ENCODE data around the gene NPTX2.
"Not testable (repeated sequence)": the region's sequence is repeated elsewhere in the genome, so short reads cannot be mapped to it uniquely, and the experiment has no call there.

Gene NPTX2, protein sequence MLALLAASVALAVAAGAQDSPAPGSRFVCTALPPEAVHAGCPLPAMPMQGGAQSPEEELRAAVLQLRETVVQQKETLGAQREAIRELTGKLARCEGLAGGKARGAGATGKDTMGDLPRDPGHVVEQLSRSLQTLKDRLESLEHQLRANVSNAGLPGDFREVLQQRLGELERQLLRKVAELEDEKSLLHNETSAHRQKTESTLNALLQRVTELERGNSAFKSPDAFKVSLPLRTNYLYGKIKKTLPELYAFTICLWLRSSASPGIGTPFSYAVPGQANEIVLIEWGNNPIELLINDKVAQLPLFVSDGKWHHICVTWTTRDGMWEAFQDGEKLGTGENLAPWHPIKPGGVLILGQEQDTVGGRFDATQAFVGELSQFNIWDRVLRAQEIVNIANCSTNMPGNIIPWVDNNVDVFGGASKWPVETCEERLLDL

DNA sequence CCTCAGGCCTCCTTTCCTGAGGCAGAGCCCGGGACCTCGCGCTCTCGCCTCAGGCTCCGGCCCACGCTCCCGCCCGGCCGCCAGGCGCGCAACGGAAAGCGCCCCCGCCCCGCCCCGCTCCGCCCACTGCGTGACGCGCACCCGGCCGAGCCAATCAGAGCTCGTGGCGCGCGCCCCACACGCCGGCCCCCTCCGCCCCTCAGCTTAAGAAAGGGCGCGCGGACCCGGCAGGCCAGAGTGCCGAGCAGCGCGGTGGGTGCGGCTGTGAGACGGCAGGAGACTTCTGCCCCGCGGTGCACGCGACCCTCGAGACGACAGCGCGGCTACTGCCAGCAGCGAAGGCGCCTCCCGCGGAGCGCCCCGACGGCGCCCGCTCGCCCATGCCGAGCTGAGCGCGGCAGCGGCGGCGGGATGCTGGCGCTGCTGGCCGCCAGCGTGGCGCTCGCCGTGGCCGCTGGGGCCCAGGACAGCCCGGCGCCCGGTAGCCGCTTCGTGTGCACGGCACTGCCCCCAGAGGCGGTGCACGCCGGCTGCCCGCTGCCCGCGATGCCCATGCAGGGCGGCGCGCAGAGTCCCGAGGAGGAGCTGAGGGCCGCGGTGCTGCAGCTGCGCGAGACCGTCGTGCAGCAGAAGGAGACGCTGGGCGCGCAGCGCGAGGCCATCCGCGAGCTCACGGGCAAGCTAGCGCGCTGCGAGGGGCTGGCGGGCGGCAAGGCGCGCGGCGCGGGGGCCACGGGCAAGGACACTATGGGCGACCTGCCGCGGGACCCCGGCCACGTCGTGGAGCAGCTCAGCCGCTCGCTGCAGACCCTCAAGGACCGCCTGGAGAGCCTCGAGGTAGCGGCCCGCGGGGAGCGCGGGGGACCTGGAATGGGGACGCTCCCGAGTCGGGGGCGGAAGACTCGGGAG is at the start of gene NPTX2:
TSS of gene NPTX2 (plus strand) at position 235 of the 909 bp plus-strand sequence. CDS start at position 412, 177 bp downstream.
- DNase-seq: no peak

DNA sequence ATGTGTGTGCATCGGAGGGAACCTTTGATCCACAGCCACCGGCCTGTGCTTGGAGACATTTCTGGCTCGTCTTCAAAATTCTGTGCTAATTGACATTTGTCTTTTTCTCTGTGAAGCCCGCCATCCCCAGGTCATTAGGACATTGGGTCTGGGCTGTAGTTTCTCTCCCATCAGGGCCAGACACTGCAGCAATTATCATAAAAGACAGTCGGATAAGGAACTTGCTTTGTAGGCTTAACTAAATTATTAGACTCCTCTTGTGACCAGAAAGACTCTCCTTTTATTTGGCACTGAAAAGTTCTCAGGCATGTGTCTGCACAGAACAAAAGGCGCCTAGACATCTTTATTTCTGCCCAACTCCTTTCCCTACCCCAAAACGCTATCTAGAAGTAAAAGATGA is 49.1 kb upstream of the NPTX2 start:
- DNase-seq: no peak

DNA sequence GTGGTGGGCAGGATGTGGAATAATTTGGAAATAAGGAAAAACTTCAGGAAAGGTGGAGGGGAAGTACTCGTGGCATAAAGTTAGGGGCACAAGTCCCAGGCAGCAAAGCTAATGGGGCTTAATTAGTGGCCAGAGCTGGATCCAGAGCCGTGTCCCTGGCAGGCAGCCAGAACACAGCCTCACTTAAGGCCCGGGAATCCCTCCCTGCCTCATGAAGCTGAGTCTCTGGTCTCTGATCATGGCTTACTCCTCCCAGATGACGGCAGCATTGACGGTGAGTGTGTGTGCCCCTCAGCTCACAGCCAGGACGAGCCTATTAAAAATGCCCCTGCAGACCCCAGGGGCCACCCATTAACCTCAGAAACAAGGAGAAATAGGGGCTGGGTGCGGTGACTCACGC is 48.2 kb upstream of the NPTX2 start:
- DNase-seq: no peak

DNA sequence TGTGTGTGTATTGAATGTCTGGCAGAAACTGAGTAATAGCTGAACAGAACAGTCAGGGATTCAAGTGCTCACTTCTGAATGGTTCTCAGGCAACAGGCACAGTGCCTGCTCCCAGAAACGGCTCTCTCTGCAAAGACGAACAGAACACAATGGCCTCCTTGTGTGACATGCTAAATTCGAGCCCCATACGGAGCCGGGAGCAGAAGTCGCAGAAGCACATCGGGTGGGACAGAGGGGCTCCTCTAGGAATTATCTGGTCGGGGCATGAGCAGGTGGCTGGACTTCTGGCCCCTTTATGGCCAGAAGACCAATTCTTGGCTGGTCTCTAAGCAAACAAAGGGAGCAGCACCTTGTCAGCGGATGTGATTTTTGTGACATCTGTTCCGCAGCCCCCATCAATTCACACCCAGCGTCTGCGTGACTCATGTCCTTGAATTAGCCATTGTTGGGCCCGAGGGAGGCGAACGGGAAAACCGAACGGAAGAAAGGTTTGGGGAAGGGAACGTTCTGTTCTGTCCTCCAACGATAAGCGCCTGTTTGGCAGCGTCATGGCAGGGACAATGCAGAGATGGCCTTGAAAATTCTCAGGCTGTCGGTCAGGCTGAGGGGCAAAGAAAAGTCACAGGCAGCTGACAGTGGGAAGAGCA is 47.3 kb upstream of the NPTX2 start:
- no peak for DNase-seq

DNA sequence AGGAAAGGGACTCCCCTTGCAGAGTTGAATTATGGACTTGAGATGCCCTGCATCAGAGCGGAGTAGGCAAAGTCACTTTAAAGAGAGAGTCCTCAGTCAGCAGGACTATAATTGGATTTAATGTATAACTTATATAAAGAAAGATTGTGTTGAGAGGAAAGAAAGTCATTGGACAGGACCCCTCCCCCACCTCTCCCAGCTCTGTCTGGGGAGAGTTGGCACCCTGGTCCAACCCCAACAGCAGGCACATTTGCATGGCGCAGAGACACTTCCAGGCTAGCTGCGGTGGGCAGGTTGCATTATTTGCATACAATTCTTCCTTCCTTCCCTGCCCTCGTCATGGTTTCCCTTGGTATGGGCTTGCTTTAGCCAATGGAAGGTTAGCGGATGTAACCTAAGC is 46.1 kb upstream of the NPTX2 start:
- DNase-seq: no peak

DNA sequence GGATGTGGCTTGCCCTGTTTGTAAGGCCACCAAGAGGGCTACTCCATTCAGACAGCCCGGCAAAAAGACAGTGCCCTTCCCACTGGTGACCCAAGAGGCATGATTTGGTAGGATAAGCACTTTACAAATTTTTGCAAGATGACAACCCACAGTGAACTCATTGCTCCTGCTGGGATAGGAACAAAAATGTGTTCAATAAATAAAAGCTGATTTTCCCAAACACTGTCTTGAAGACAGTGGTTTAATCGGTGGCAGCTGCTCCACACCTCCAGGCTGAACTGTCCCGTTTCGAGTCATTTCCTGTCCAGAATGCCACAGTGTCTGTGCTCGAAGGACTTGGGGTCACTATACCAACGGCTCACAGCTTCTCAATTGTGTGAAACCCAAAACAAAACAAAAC is 45.1 kb upstream of the NPTX2 start:
- DNase-seq: no peak

DNA sequence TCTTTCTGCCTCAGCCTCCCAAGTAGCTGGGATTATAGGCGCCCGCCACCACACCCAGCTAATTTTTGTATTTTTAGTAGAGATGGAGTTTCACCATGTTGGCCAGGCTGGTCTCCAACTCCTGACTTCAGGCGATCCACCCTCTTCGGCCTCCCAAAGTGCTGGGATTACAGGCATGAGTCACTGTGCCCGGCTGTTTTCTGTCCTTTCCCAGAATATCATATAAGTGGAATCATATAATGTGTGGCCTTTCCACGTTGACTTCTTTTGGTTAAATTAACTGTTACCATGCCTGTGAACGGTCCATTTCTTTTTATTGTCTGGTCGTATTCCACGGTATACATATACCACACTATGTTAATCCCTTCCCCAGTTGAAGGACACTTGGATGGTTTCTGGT is 44.4 kb upstream of the NPTX2 start:
- not testable (repeated sequence) for DNase-seq

DNA sequence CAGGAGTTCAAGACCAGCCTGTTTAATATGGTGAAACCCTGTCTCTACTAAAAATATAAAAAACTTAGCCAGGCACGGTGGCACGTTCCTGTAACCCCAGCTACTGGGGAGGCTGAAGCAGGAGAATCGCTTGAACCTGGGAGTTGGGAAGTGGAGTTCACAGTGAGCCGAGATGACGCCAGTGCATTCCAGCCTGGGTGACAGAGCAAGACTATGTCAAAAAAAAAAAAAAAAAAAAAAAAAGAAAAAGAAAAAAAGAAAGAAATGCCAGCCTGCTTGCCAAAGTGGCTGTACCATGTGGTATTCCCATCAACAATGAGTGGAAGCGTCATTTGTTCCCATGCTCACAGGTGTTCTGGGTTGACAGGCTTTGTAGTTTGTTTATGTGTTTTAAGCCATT is 43.3 kb upstream of the NPTX2 start:
- no peak for DNase-seq

DNA sequence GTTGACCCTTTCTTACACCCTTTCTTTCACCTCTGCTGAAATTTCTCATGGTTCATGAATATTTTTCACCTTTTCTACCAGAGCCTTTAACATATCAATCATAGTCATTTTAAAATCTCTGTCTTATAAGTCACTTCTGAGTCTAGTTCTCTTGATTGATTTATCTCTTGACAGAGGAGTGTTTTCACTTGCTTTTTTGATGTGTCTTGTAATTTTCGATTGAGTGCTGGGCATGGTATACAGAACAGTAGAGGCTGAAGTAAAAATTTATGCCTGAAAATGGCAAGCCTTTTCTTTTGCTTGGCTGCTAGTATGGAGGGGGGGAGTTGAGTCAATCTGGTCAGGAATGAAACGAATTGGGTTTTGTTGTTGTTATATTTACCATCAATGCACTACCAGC is 41.2 kb upstream of the NPTX2 start:
- DNase-seq: no peak

DNA sequence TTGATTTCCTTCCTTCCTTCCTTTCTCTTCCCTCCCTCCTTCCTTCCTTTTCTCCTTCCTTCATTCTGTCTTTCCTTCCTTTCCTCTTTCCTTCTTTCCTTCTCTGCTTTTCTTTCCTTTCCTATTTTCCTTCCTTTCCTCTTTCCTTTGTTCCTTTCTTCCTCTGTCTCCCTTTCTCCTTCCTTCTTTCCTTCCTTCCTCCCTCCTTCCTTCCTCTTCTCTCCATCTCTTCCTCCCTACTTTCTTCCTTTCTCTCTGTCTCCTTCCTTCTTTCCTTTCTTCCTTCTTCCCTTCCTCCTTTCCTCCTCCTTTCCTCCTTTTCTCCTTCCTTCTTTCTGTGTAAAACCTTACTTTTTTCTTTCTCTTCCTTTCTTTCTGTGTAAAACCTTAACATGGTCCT is 32.3 kb upstream of the NPTX2 start:
- DNase-seq: no peak

DNA sequence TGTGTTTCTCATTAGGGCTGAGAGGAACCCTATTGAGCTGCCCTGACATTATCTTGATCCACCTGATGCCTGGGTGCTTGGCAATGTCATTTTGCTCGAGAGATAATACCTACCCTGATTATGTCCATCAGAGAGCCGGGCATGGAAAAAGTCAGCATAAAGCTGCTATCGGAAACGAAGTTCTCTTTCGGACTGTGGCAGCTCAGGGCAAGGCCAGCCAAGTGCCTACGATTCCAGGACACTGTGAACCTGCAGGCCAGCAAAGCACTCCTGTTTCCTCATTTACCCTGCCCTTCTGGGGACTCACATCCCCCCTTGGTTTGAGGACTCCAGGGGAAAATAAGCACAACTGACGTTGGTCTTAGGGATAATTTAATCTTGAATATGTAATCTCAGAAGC is 25.2 kb upstream of the NPTX2 start:
- no peak for DNase-seq

DNA sequence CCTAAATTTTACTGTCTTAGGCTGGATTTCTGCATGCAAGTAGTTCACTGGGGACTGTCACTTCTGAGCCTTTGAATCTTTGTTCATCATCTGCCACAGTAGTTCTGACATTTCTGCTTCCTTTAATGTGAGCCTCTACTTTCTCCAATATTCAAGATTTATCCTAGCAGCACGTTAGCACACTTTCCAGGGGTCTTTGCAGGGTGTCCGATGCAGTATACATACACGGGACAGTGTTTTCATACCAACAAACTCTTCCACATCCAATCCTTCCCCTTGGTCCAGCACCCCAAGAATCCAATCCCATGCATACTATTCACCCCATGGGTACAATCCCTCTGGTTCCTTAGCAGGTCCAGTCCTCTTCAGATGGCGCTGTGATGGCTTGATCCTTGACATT is 22.7 kb upstream of the NPTX2 start:
- DNase-seq: no peak

DNA sequence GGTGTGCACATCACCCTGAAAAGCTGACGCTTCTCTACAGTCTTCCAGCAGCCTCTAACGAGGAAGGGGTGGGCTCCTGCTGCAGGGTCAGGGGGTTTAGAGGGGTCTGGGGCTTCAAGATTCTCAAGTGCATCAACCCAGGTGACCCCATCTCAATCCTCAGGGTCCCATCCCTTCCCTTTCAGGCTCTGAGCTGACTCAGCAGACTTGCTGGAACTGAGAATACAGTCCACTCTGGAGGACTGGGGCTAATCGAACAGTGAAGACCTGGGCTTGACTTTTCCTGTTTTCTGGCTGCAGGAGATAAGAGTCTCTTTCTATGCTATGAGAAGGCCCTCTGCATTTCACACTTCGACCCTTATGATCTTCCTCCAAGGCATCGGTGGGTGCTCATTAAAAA is 22.3 kb upstream of the NPTX2 start:
- DNase-seq: no peak

DNA sequence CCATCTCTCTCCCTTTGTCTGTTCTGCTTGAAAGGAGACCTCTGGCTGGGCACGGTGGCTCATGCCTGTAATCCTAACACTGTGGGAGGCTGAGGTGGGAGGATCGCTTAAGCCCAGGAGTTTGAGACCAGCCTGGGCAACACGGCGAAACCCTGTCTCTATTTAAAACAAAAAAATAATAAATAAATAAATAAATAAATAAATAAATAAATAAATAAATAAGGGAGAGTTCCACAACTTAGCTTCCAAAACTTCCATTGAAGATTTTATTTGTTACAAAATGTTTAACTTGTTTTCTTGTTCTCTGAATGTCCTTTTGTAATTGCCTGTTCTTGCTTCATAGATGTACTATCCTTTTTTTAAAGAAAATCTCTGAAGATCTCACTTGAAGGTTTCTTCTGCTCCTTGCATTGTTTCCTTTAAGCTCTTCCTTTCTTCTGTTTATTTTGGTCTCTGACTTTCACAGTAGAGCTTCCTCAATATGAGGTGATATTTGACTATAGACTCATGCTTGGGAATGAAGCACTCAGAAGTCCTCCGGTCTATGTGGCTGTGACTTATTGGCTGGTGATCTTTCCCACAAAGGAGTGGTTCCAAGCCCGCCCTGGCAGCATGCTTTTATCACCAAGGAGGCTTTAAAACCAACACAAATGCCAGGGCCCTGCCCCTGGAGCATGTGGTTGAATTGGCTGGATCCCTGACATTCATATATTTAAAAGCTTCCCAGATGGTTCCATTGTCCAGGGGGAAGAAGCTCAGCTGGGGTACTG is 18.1 kb upstream of the NPTX2 start:
- no peak for DNase-seq

DNA sequence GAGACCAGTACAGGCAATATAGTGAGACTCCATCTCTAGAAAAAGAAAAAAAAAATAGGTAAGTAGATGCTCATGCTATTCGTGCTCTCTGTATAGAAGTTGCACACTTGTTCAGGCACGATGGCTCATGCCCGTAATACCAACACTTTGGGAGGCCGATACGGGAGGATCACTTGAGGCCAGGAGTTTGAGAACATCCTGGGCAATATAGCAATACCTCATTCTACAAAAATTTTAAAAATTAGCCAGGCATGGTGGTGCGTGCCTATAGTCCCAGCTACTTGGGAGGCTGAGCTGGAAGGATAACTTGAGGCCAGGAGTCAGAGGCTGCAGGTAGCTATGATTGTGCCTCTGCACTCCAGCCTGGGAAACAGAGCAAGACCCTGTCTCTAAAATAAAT is 17.2 kb upstream of the NPTX2 start:
- DNase-seq: no peak

DNA sequence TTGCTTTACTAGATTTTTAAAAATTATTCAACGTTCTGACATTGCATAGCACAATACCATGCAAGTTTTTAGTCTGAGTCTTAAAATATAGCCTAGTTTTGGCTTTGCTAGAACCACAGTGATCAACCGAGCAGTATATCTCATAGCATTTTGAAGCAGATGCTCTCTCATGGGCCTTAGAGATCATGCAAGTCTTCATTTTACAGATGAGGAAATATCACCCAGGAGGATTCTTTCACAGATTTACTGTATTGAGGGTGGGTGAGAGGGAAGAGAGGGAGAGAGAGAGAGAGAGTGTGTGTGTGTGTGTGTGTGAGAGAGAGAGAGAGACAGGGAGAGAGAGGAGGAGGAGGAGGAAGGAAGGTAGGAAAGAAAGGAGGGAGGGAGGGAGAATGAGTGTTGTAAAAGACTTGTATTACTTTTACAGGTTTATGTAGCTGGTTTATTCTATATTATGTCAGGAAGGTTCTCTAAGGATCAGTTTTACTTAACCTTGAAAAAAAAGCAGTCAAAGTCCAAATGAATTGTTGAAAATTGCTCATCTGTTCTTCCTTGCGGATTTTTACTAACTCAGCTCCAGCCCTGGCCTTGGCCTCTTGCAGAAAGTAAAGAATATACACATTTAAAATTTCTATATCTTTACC is 14.2 kb upstream of the NPTX2 start:
- no peak for DNase-seq

DNA sequence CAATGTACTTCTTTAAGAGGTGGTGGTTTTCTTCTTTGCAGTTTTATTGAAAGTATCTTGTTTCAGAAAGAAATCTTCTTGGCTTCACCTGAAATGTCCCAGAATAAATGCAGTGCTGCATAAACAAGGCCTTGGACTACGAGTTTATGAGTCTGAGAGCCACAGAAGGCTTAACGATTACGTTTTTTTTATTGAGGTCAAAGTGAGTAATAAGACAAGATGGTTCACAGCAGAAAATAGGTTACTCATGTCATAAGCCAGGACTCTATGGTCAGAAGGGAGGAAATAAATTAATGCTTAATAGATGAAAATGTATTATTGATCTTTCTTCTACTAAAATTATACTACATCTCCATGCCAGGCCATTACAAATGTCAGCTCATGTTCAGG is 13.7 kb upstream of the NPTX2 start:
- no peak for DNase-seq

DNA sequence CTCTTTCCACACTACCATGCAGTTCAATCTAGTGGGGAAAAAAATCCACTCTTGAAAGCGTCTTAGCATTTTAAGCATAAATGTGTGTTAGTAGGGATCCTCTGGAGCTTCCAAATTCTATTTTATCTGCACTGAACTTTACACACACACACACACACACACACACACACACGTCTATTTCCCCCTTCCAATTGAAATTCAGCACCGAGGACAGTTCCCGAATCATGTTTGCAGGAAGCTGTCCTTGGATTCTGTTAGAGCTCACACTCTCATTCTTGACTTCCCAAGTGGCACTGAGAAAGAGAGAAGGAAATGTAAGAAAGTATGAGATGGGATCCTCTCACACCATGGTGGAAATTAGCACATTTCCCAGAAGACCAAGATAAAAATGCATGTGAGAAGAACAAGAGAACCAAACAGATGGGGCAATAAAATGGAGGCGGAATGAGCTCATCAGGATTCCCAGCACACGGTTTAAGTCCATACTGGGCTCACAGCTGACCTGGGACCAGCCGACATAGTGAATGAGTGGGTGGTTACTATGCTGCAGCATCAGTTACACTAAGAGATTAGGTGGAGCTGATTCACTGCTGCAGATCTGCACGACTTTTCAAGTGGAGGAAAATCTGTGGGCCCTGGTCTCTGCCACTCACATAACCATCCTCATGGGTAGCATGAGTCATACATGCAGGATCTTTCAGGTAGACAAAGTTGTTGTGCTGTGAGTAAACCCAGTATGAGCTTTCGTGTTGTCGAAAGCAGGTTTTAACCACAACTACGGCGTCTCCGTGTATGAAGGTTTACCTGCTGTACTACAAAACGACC is 3.3 kb upstream of the NPTX2 start:
- no peak for DNase-seq

DNA sequence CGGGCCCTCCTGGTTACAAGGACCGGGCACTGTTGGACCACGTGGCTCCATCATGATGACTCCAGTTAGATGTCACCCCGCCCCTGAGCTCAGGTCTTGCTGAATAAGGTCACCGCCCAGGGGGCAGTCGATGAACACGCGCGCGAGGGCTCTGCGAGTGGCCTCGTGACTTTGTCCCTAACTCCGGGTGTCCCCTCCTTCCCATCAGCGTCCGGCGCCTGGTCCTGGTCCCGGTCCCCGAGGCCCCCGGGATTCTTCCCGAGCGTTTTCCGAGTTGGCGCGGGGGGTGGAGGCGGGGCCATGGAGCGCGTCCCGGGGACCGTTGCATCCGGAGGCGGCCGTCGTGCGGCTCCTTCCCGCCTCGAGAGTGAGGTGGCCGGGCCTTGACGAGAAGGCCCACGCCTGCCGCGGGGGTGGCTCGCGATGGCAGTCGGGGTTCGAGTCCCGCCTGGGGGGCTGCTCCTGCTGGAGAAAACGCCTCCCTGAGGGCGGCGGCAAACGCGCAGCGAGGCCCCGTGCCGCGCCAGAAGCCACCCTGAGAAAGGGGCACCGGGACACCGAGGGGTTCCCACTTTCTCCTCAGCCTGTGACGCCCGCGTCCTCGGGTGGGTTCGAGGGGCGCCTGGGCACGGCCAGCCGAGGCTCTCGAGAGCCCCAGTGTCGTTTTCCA is 569 bp upstream of the NPTX2 start:
- no peak for DNase-seq

DNA sequence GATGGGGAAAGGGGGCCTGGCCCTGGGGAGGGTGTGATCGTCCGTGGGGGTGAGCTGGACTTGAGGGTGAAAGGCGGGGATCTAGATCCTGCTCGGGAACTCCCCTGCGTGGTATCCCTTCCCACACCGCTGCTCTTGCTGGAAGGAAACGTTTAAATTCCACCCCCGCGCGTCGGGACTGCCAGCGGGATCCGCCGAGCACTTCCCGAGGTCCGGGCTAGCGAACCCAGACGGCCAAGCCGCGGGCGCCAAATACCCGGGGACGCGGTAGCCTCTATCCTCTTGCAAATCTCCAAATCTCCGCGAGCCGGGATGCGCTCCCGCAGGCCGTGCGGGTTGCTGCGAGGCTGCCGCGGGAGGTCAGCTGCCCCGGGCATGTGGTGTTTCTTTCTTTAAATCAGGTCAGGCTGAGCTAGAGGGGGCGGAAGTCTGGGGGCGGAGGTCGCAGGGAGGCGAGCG is 904 bp downstream of the NPTX2 start:
- no peak for DNase-seq

DNA sequence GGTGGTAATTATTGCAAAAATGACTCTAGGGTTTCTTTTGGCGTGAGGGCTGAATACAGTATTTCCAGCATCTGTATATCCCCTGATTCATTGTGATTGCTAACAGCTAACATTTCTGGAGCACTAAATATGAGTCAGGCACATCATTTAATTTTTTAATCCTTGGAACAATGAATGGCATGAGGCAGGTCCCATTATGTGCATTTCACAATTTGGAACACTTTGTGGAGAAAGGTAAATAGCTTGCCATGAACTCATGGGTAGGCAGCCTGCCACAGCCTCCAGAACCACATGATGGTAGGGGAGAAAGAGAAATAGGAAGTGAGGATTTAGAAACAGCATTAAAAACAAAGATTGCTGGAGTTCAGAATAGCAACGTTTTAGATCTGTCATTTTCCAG is 1.7 kb downstream of the NPTX2 start:
- DNase-seq: no peak

Data from NCI-H2081 treated with DMSO at 0.1 percent for 48 hours (cell line).